Small intestine (tissue), 16 donors: ENCODE results near the gene LDLR. TPM values are rescaled to one million over a fixed set of nuclear protein-coding genes. Genes with fewer than 3 reads are reported as not detected.
A peak's percentile ranks its signal among the peaks of the same experiment; 100 is the strongest.

Experiments
- DNase-seq, 2 donors: peaks; one replicate each; pipeline versions ENCODE4 v3.0.0 to v3.0.0-alpha.2; 2013
- FAIRE-seq: peaks from 2 replicates; lab custom pipeline; 2012; peaks lifted over from hg19 to GRCh38; lab: Jason Lieb, UNC
- H3K27ac ChIP-seq, 3 donors: one replicate each; pipeline ENCODE4 v1.5.1; 2013; ENCODE audit warnings: low read length in 2 of 3, mild to moderate bottlenecking in 2 of 3, control low read depth in 1 of 3, inconsistent platforms in 1 of 3, low read depth in 1 of 3, moderate library complexity in 1 of 3
- H3K27me3 ChIP-seq, 3 donors: one replicate each; pipeline ENCODE4 v1.6.1; 2013; ENCODE audit warnings: low read length in 3 of 3, inconsistent platforms in 1 of 3; ENCODE audit not compliant: control insufficient read depth in 3 of 3, insufficient read depth in 3 of 3
- H3K36me3 ChIP-seq, 3 donors: one replicate each; pipeline ENCODE4 v1.6.1; 2013; ENCODE audit warnings: low read length in 3 of 3, inconsistent platforms in 1 of 3, low read depth in 1 of 3, mild to moderate bottlenecking in 1 of 3, moderate library complexity in 1 of 3; ENCODE audit not compliant: control insufficient read depth in 3 of 3, insufficient read depth in 2 of 3
- H3K4me1 ChIP-seq, 3 donors: one replicate each; pipeline ENCODE4 v1.6.1; 2013; ENCODE audit warnings: low read length in 2 of 3, inconsistent platforms in 1 of 3, low read depth in 1 of 3, mild to moderate bottlenecking in 1 of 3, moderate library complexity in 1 of 3; ENCODE audit not compliant: control insufficient read depth in 3 of 3, insufficient read depth in 2 of 3
- H3K4me3 ChIP-seq, 3 donors: one replicate each; pipeline ENCODE4 v1.5.1; 2013; ENCODE audit warnings: low read length in 3 of 3, control low read depth in 1 of 3, inconsistent platforms in 1 of 3, low read depth in 1 of 3, mild to moderate bottlenecking in 1 of 3, moderate library complexity in 1 of 3
- H3K9me3 ChIP-seq, 2 donors: one replicate each; pipeline ENCODE4 v1.6.1; 2013; ENCODE audit warnings: low read depth in 1 of 2, low read length in 1 of 2; ENCODE audit not compliant: control insufficient read depth in 2 of 2, insufficient read depth in 1 of 2
- WGBS, 3 donors: extraction: QIAGEN DNeasy Blood & Tissue Kit; methylation state at CpG; one replicate each; pipeline ENCODE4 v1.1.7; 2013; 5-methylcytosine and 5-hydroxymethylcytosine counted together
- long read RNA-seq, 10 donors: transcript quantifications; one replicate each; lab custom pipeline, GENCODE V29; 2026
- polyA plus RNA-seq, 4 donors: library from polyadenylated mRNA; stranded (reverse) in 3 of 4; unstranded in 1 of 4; fragments of 200-250 nt in 3 of 4; fragments of 120-200 nt in 1 of 4; gene quantifications; one replicate each; pipeline versions ENCODE4 v1.2.1 to v1.2.3, GENCODE V29; 2013
- donor health status: healthy with polysubstance abuse.
- donor health status: control.
- donor health status: control.
- donor health status: Bipolar disorder and iron deficiency.
- donor health status: healthy.

LDLR gene
- polyA plus RNA-seq: 10 to 100 TPM in 3 of 4 donors, 1 to 10 TPM in 1; 6.0 to 40.1 (median 31.1) TPM
- long read RNA-seq, donor 1: 0 reads
- long read RNA-seq, donor 2, partial matches to known transcripts: 0 of 2 reads
- long read RNA-seq, donor 2, other reads (novel, unspliced or antisense): 0 of 2 reads
- long read RNA-seq, donor 3, partial matches to known transcripts: 0 of 1 reads
- long read RNA-seq, donor 3, other reads (novel, unspliced or antisense): 0 of 1 reads
- long read RNA-seq, donor 4: 0 reads
- long read RNA-seq, donor 5, partial matches to known transcripts: 0 of 1 reads
- long read RNA-seq, donor 5, other reads (novel, unspliced or antisense): 0 of 1 reads
- long read RNA-seq, donor 6, partial matches to known transcripts: 0 of 4 reads
- long read RNA-seq, donor 6, other reads (novel, unspliced or antisense): 0 of 4 reads
- long read RNA-seq, donor 7, partial matches to known transcripts: 609 of 634 reads
- long read RNA-seq, donor 7, other reads (novel, unspliced or antisense): 24 of 634 reads
- long read RNA-seq, donor 8: 0 reads
- long read RNA-seq, donor 9: 0 reads
- long read RNA-seq, donor 10: 0 reads

- Histone ChIP-seq H3K9me3 (no peaks in the 10 kb centered on the region), H3K27ac (peak within 1 kb of the TSS; percentile 71 to 98 (median 84)), H3K4me3 (peak within 1 kb of the TSS; percentile 79 to 83 (median 82)), H3K4me1 (peaks cover 2 to 24% (median 6%) of the 10 kb centered on the region in 3 donors), H3K36me3 (peaks cover 0 to 18% (median 2%) of the 10 kb centered on the region in 3 donors), H3K27me3 (no peaks in the 10 kb centered on the region)
- no peak for FAIRE-seq
- WGBS, 3 donors: 1% methylated on average over 41 to 43 of the region's 43 CpGs
- DNase-seq: peak; percentile 96 to 97
These were observed at the start of gene LDLR for GRCh38 chr19:11089254-11090013. Gene LDLR, plus strand, starts transcription at chr19:11089463. Its CDS starts 86 bp downstream, at chr19:11089549.

- FAIRE-seq: no peak
- Histone ChIP-seq H3K27ac (no peak overlapping the region), H3K4me3 (no peak overlapping the region), H3K4me1 (no peaks in the 10 kb centered on the region), H3K9me3 (no peaks in the 10 kb centered on the region), H3K27me3 (no peaks in the 10 kb centered on the region), H3K36me3 (peaks cover 11 to 82% (median 17%) of the 10 kb centered on the region in 3 donors)
- DNase-seq: no peak
- WGBS, 3 donors: 96 to 97% (median 97%) methylated on average over 33 of the region's 33 CpGs
These were observed 48.1 kb upstream of the LDLR start for GRCh38 chr19:11041194-11041593.

- H3K27ac ChIP-seq: no peak overlapping the region
These were observed 47.2 kb upstream of the LDLR start for GRCh38 chr19:11041966-11042627.

GRCh38 chr19:11044431-11044830 is 44.8 kb upstream of the LDLR start:
- Histone ChIP-seq H3K4me1 (no peaks in the 10 kb centered on the region), H3K4me3 (no peak overlapping the region), H3K36me3 (peaks cover 9 to 83% (median 11%) of the 10 kb centered on the region in 3 donors), H3K27ac (no peak overlapping the region), H3K27me3 (no peaks in the 10 kb centered on the region), H3K9me3 (no peaks in the 10 kb centered on the region)
- DNase-seq: no peak
- no peak for FAIRE-seq
- WGBS, 3 donors: 94 to 96% (median 94%) methylated on average over 10 of the region's 10 CpGs

More at GRCh38 chr19:11041966-11042627, 47.2 kb upstream of the LDLR start:
- FAIRE-seq (no peak), DNase-seq (no peak)
- 88 to 94% (median 92%) methylated on average over 13 of the region's 13 CpGs for WGBS, 3 donors
- Histone ChIP-seq H3K36me3 (peaks cover 7 to 81% (median 11%) of the 10 kb centered on the region in 3 donors), H3K9me3 (no peaks in the 10 kb centered on the region), H3K4me3 (no peak overlapping the region), H3K4me1 (no peaks in the 10 kb centered on the region), H3K27me3 (no peaks in the 10 kb centered on the region)

- H3K4me1 ChIP-seq: no peaks in the 10 kb centered on the region
These were observed 43.7 kb upstream of the LDLR start for GRCh38 chr19:11045536-11045935.

GRCh38 chr19:11046605-11047354 is 42.5 kb upstream of the LDLR start:
- Histone ChIP-seq H3K4me1 (no peaks in the 10 kb centered on the region), H3K36me3 (peaks cover 6 to 82% (median 11%) of the 10 kb centered on the region in 3 donors), H3K27me3 (no peaks in the 10 kb centered on the region), H3K27ac (no peak overlapping the region), H3K9me3 (no peaks in the 10 kb centered on the region), H3K4me3 (no peak overlapping the region)
- WGBS, 3 donors: 90 to 93% (median 93%) methylated on average over 14 of the region's 14 CpGs
- FAIRE-seq (no peak), DNase-seq (no peak)

More at GRCh38 chr19:11045536-11045935, 43.7 kb upstream of the LDLR start:
- WGBS, 3 donors: 97 to 99% (median 98%) methylated on average over 4 of the region's 4 CpGs
- H3K4me3 ChIP-seq: no peak overlapping the region
- FAIRE-seq: no peak
- no peaks in the 10 kb centered on the region for H3K27me3 ChIP-seq
- no peaks in the 10 kb centered on the region for H3K9me3 ChIP-seq
- H3K36me3 ChIP-seq: peaks cover 9 to 86% (median 11%) of the 10 kb centered on the region in 3 donors
- no peak for DNase-seq
- no peak overlapping the region for H3K27ac ChIP-seq

- Histone ChIP-seq H3K36me3 (peaks cover 4 to 80% (median 6%) of the 10 kb centered on the region in 3 donors), H3K4me3 (no peak overlapping the region), H3K27me3 (no peaks in the 10 kb centered on the region), H3K27ac (no peak overlapping the region), H3K9me3 (no peaks in the 10 kb centered on the region), H3K4me1 (no peaks in the 10 kb centered on the region)
- DNase-seq: no peak
- 87 to 98% (median 96%) methylated on average over 4 of the region's 4 CpGs for WGBS, 3 donors
- no peak for FAIRE-seq
These were observed 41.4 kb upstream of the LDLR start for GRCh38 chr19:11047866-11048265.
